Fibroblast of lung (primary cell): ENCODE data around the gene SLC35E4. TPM values are rescaled to one million over a fixed set of nuclear protein-coding genes. Genes with fewer than 3 reads are reported as not detected.

Experiments
- polyA plus RNA-seq, 2 donors: library from polyadenylated mRNA; depleted of rRNA in 1 of 2; stranded (reverse) in 1 of 2; unstranded in 1 of 2; fragments of >200 nt; gene quantifications; 2 replicates each; pipeline ENCODE4 v1.2.1, GENCODE V29; 2011 to 2012; ENCODE audit warnings: missing spikeins in 1 of 2
- total RNA-seq: library from RNA; depleted of rRNA; stranded (reverse); fragments of >200 nt; gene quantifications from 2 replicates; pipeline ENCODE4 v1.2.1, GENCODE V29; 2014

The SLC35E4 gene
- total and polyA plus RNA-seq, 2 donors (not counting 1 experiment from before 2014, with no cell fraction given): 2.0 to 10.1 TPM

Other genes with a start within 250 kb of the SLC35E4 start
- gene RNF215, start 248.4 kb upstream of the SLC35E4 start, total RNA-seq: 20.3 and 30.2 TPM in 2 replicates
- gene RNF215, start 248.4 kb upstream of the SLC35E4 start, polyA plus RNA-seq: 4.2 and 5.3 TPM in 2 replicates
- 4.9 and 5.8 TPM in 2 replicates for gene SEC14L2, start 238.8 kb upstream of the SLC35E4 start, total RNA-seq
- 10.2 and 17.3 TPM in 2 replicates for gene SEC14L2, start 238.8 kb upstream of the SLC35E4 start, polyA plus RNA-seq
- 2.5 and 4.6 TPM in 2 replicates for gene MTFP1, start 210.0 kb upstream of the SLC35E4 start, total RNA-seq
- 3.8 and 5.8 TPM in 2 replicates for gene MTFP1, start 210.0 kb upstream of the SLC35E4 start, polyA plus RNA-seq
- not detected in 2 replicates for gene SEC14L3, start 163.8 kb upstream of the SLC35E4 start, total RNA-seq
- not detected in 2 replicates for gene SEC14L3, start 163.8 kb upstream of the SLC35E4 start, polyA plus RNA-seq
- under 0.01 and 0.66 TPM in 2 replicates for gene SEC14L4, start 130.1 kb upstream of the SLC35E4 start, total RNA-seq
- 0.03 and 0.08 TPM in 2 replicates for gene SEC14L4, start 130.1 kb upstream of the SLC35E4 start, polyA plus RNA-seq
- under 0.01 and 0.66 TPM in 2 replicates for gene SEC14L6, start 89.0 kb upstream of the SLC35E4 start, total RNA-seq
- gene SEC14L6, start 89.0 kb upstream of the SLC35E4 start, polyA plus RNA-seq: 0.12 and 0.21 TPM in 2 replicates
- gene GAL3ST1, start 61.1 kb upstream of the SLC35E4 start, total RNA-seq: 0.17 TPM in 1 of 2 replicates, not detected in the other
- 0.03 and 0.06 TPM in 2 replicates for gene GAL3ST1, start 61.1 kb upstream of the SLC35E4 start, polyA plus RNA-seq
- 61.3 and 69.1 TPM in 2 replicates for gene PES1, start 43.9 kb upstream of the SLC35E4 start, total RNA-seq
- gene PES1, start 43.9 kb upstream of the SLC35E4 start, polyA plus RNA-seq: 51.2 and 89.0 TPM in 2 replicates
- gene TCN2, start 28.6 kb upstream of the SLC35E4 start, total RNA-seq: 6.9 and 7.1 TPM in 2 replicates
- gene TCN2, start 28.6 kb upstream of the SLC35E4 start, polyA plus RNA-seq: 10.8 and 12.0 TPM in 2 replicates
- gene DUSP18, start 32.1 kb downstream of the SLC35E4 start, total RNA-seq: 4.9 and 7.4 TPM in 2 replicates
- gene DUSP18, start 32.1 kb downstream of the SLC35E4 start, polyA plus RNA-seq: 10.8 and 14.9 TPM in 2 replicates
- 0.51 and 3.8 TPM in 2 replicates for gene OSBP2, start 59.1 kb downstream of the SLC35E4 start, total RNA-seq
- gene OSBP2, start 59.1 kb downstream of the SLC35E4 start, polyA plus RNA-seq: 0.40 and 2.6 TPM in 2 replicates